ENCODE results near the gene MVB12B. TPM values are rescaled to one million over a fixed set of nuclear protein-coding genes. Genes with fewer than 3 reads are reported as not detected.

The MVB12B gene
- total and polyA plus RNA-seq, 7 experiments from 2014 or later, result 1.6 to 9.7 (median 3.8) TPM

GRCh38 chr9:126505697-126506346 lies 179.2 kb downstream of the MVB12B start:
- Histone ChIP-seq H3K9me3 (ENCODE audit: control insufficient read depth in 2 of 3, low read length in 3 of 3) (no peaks in the 10 kb centered on the region), H3K36me3 (ENCODE audit: control insufficient read depth in 2 of 3, insufficient read depth in 3 of 3, low read length in 3 of 3) (no peaks in the 10 kb centered on the region), H3K4me3 (ENCODE audit: low read length) (no peak overlapping the region), H3K27ac (ENCODE audit: low read depth, low read length) (no peak overlapping the region), H3K4me1 (ENCODE audit: control insufficient read depth in 2 of 2, insufficient read depth in 2 of 2, low read length in 2 of 2) (no peaks in the 10 kb centered on the region), H3K27me3 (ENCODE audit: control insufficient read depth in 2 of 2, insufficient read depth in 2 of 2, low read length in 2 of 2) (no peaks in the 10 kb centered on the region)
- no peak for DNase-seq
- H3K9me3 Mint-ChIP-seq, result peaks cover 0 to 1% (median 0%) of the 10 kb centered on the region in 11 donors
- H3K36me3 Mint-ChIP-seq, result no peaks in the 10 kb centered on the region
- ATAC-seq, result no peak
- peaks cover 0 to 5% (median 2%) of the 10 kb centered on the region in 7 donors for H3K4me1 Mint-ChIP-seq
- intact Hi-C loops (cut with micrococcal nuclease), result no loop called here
- no peak overlapping the region for H3K27ac Mint-ChIP-seq
- no peak overlapping the region for H3K4me3 Mint-ChIP-seq
- peaks cover 5 to 17% (median 10%) of the 10 kb centered on the region in 5 donors for H3K27me3 Mint-ChIP-seq
- ChIA-PET POLR2A (no interaction called here), CTCF (interaction anchor here (0.5 kb wide), 1 partner anchor 11 kb away, joined by 5 read pairs; no protein-coding TSS in a partner anchor)

GRCh38 chr9:126506361-126507317 lies 180.0 kb downstream of the MVB12B start:
- H3K4me1 Mint-ChIP-seq, result peaks cover 0 to 3% (median 0%) of the 10 kb centered on the region in 7 donors
- no peak overlapping the region for H3K27ac Mint-ChIP-seq
- no peak overlapping the region for H3K27ac ChIP-seq (ENCODE audit: low read depth, low read length)
- H3K27me3 Mint-ChIP-seq, result peaks cover 8 to 21% (median 12%) of the 10 kb centered on the region in 5 donors
- intact Hi-C loops (cut with micrococcal nuclease), result no loop called here
- H3K4me3 Mint-ChIP-seq, result no peak overlapping the region
- no peaks in the 10 kb centered on the region for H3K36me3 Mint-ChIP-seq
- H3K4me3 ChIP-seq (ENCODE audit: low read length), result no peak overlapping the region
- no peaks in the 10 kb centered on the region for H3K4me1 ChIP-seq (ENCODE audit: control insufficient read depth in 2 of 2, insufficient read depth in 2 of 2, low read length in 2 of 2)
- ChIA-PET CTCF (no interaction called here), POLR2A (no interaction called here)
- no peaks in the 10 kb centered on the region for H3K27me3 ChIP-seq (ENCODE audit: control insufficient read depth in 2 of 2, insufficient read depth in 2 of 2, low read length in 2 of 2)
- H3K9me3 Mint-ChIP-seq, result peaks cover 0 to 1% (median 0%) of the 10 kb centered on the region in 11 donors
- H3K9me3 ChIP-seq (ENCODE audit: control insufficient read depth in 2 of 3, low read length in 3 of 3), result no peaks in the 10 kb centered on the region
- DNase-seq, result no peak
- H3K36me3 ChIP-seq (ENCODE audit: control insufficient read depth in 2 of 3, insufficient read depth in 3 of 3, low read length in 3 of 3), result no peaks in the 10 kb centered on the region
- ATAC-seq, result no peak

- intact Hi-C loops (cut with micrococcal nuclease), result no loop called here
- no peak for ATAC-seq
- POLR2A ChIA-PET, result no interaction called here
Observed at GRCh38 chr9:126507318-126508109, 180.9 kb downstream of the MVB12B start.

GRCh38 chr9:126508171-126508591 lies 181.6 kb downstream of the MVB12B start:
- no peak overlapping the region for H3K27ac ChIP-seq (ENCODE audit: low read depth, low read length)
- no peaks in the 10 kb centered on the region for H3K27me3 ChIP-seq (ENCODE audit: control insufficient read depth in 2 of 2, insufficient read depth in 2 of 2, low read length in 2 of 2)
- H3K4me1 ChIP-seq (ENCODE audit: control insufficient read depth in 2 of 2, insufficient read depth in 2 of 2, low read length in 2 of 2), result no peaks in the 10 kb centered on the region
- POLR2A ChIA-PET, result no interaction called here
- no peaks in the 10 kb centered on the region for H3K36me3 ChIP-seq (ENCODE audit: control insufficient read depth in 2 of 3, insufficient read depth in 3 of 3, low read length in 3 of 3)
- CTCF ChIA-PET, result no interaction called here
- intact Hi-C loops (cut with micrococcal nuclease), result no loop called here
- no peak overlapping the region for H3K4me3 Mint-ChIP-seq
- H3K4me3 ChIP-seq (ENCODE audit: low read length), result no peak overlapping the region
- ATAC-seq (no peak), DNase-seq (no peak)
- peaks cover 19 to 36% (median 24%) of the 10 kb centered on the region in 5 donors for H3K27me3 Mint-ChIP-seq
- peaks cover 0 to 3% (median 0%) of the 10 kb centered on the region in 7 donors for H3K4me1 Mint-ChIP-seq
- H3K9me3 ChIP-seq (ENCODE audit: control insufficient read depth in 2 of 3, low read length in 3 of 3), result no peaks in the 10 kb centered on the region
- H3K36me3 Mint-ChIP-seq, result no peaks in the 10 kb centered on the region
- peaks cover 0 to 1% (median 0%) of the 10 kb centered on the region in 11 donors for H3K9me3 Mint-ChIP-seq
- no peak overlapping the region for H3K27ac Mint-ChIP-seq

More at GRCh38 chr9:126507318-126508109, 180.9 kb downstream of the MVB12B start:
- Histone ChIP-seq H3K27ac (ENCODE audit: low read depth, low read length) (no peak overlapping the region), H3K4me3 (ENCODE audit: low read length) (no peak overlapping the region), H3K36me3 (ENCODE audit: control insufficient read depth in 2 of 3, insufficient read depth in 3 of 3, low read length in 3 of 3) (no peaks in the 10 kb centered on the region), H3K9me3 (ENCODE audit: control insufficient read depth in 2 of 3, low read length in 3 of 3) (no peaks in the 10 kb centered on the region), H3K27me3 (ENCODE audit: control insufficient read depth in 2 of 2, insufficient read depth in 2 of 2, low read length in 2 of 2) (no peaks in the 10 kb centered on the region), H3K4me1 (ENCODE audit: control insufficient read depth in 2 of 2, insufficient read depth in 2 of 2, low read length in 2 of 2) (no peaks in the 10 kb centered on the region)
- Mint-ChIP-seq H3K9me3 (peaks cover 0 to 1% (median 0%) of the 10 kb centered on the region in 11 donors), H3K27me3 (peaks cover 14 to 29% (median 18%) of the 10 kb centered on the region in 5 donors), H3K27ac (no peak overlapping the region), H3K4me1 (peaks cover 0 to 3% (median 0%) of the 10 kb centered on the region in 7 donors), H3K36me3 (no peaks in the 10 kb centered on the region), H3K4me3 (no peak overlapping the region)
- DNase-seq, result no peak
- CTCF ChIA-PET, result no interaction called here

GRCh38 chr9:126508928-126509327 lies 182.3 kb downstream of the MVB12B start:
- Mint-ChIP-seq H3K36me3 (no peaks in the 10 kb centered on the region), H3K9me3 (peaks cover 0 to 1% (median 0%) of the 10 kb centered on the region in 11 donors), H3K4me1 (peaks cover 0 to 7% (median 0%) of the 10 kb centered on the region in 7 donors), H3K27me3 (peaks cover 23 to 42% (median 31%) of the 10 kb centered on the region in 5 donors), H3K27ac (no peak overlapping the region), H3K4me3 (no peak overlapping the region)
- intact Hi-C loops (cut with micrococcal nuclease), result no loop called here
- ATAC-seq, result no peak
- POLR2A ChIA-PET, result no interaction called here
- H3K36me3 ChIP-seq (ENCODE audit: control insufficient read depth in 2 of 3, insufficient read depth in 3 of 3, low read length in 3 of 3), result no peaks in the 10 kb centered on the region
- H3K27me3 ChIP-seq (ENCODE audit: control insufficient read depth in 2 of 2, insufficient read depth in 2 of 2, low read length in 2 of 2), result no peaks in the 10 kb centered on the region
- H3K4me1 ChIP-seq (ENCODE audit: control insufficient read depth in 2 of 2, insufficient read depth in 2 of 2, low read length in 2 of 2), result no peaks in the 10 kb centered on the region
- no peak for DNase-seq
- H3K27ac ChIP-seq (ENCODE audit: low read depth, low read length), result no peak overlapping the region
- H3K4me3 ChIP-seq (ENCODE audit: low read length), result no peak overlapping the region
- H3K9me3 ChIP-seq (ENCODE audit: control insufficient read depth in 2 of 3, low read length in 3 of 3), result no peaks in the 10 kb centered on the region
- CTCF ChIA-PET, result no interaction called here

- CTCF ChIA-PET, result no interaction called here
- peaks cover 0 to 7% (median 0%) of the 10 kb centered on the region in 7 donors for H3K4me1 Mint-ChIP-seq
- Histone ChIP-seq H3K4me1 (ENCODE audit: control insufficient read depth in 2 of 2, insufficient read depth in 2 of 2, low read length in 2 of 2) (no peaks in the 10 kb centered on the region), H3K27ac (ENCODE audit: low read depth, low read length) (no peak overlapping the region), H3K27me3 (ENCODE audit: control insufficient read depth in 2 of 2, insufficient read depth in 2 of 2, low read length in 2 of 2) (peaks cover 0 to 2% of the 10 kb centered on the region in 2 donors), H3K4me3 (ENCODE audit: low read length) (no peak overlapping the region), H3K36me3 (ENCODE audit: control insufficient read depth in 2 of 3, insufficient read depth in 3 of 3, low read length in 3 of 3) (no peaks in the 10 kb centered on the region), H3K9me3 (ENCODE audit: control insufficient read depth in 2 of 3, low read length in 3 of 3) (no peaks in the 10 kb centered on the region)
- DNase-seq (no peak), ATAC-seq (no peak)
- peaks cover 0 to 1% (median 0%) of the 10 kb centered on the region in 11 donors for H3K9me3 Mint-ChIP-seq
- intact Hi-C loops (cut with micrococcal nuclease), result no loop called here
- no peak overlapping the region for H3K4me3 Mint-ChIP-seq
- POLR2A ChIA-PET, result no interaction called here
- no peak overlapping the region for H3K27ac Mint-ChIP-seq
- H3K36me3 Mint-ChIP-seq, result no peaks in the 10 kb centered on the region
- H3K27me3 Mint-ChIP-seq, result peaks cover 23 to 42% (median 31%) of the 10 kb centered on the region in 5 donors
Observed at GRCh38 chr9:126509718-126510117, 183.1 kb downstream of the MVB12B start.

Measured in naive thymus-derived CD4-positive, alpha-beta T cell (primary cell).